Neural cell (in vitro differentiated cells): Measurements from ENCODE around the gene HABP4. TPM values are rescaled to one million over a fixed set of nuclear protein-coding genes. Genes with fewer than 3 reads are reported as not detected.

Experiments used
- H2AFZ ChIP-seq: fragments of 200-600, 300-800 bp; sonication (generic), shearing (Covaris generic); 2 replicates; pipeline ENCODE4 v1.6.0; 2014; ENCODE audit warnings: low read depth, mild to moderate bottlenecking, antibody characterized with exemption, low read length, moderate library complexity
- H3F3A ChIP-seq: fragments of 200-600 bp; shearing (Covaris generic); 2 replicates; pipeline ENCODE4 v1.6.1; 2016; ENCODE audit warnings: mild to moderate bottlenecking, moderate library complexity, mixed read lengths, antibody characterized with exemption, low read length; ENCODE audit not compliant: insufficient read depth, poor library complexity, severe bottlenecking
- H3K27ac ChIP-seq: fragments of 200-600, 300-800 bp; sonication (generic), shearing (Covaris generic); 2 replicates; pipeline ENCODE4 v1.5.1; 2014; ENCODE audit warnings: mild to moderate bottlenecking, low read length, moderate library complexity
- H3K27me3 ChIP-seq: fragments of 300-800, 200-600 bp; sonication (generic), shearing (Covaris generic); 2 replicates; pipeline ENCODE4 v1.6.0; 2014; ENCODE audit warnings: mild to moderate bottlenecking, low read depth, low read length, moderate library complexity; ENCODE audit not compliant: insufficient read depth
- H3K36me3 ChIP-seq: fragments of 300-800, 200-600 bp; sonication (generic), shearing (Covaris generic); 2 replicates; pipeline ENCODE4 v1.5.1; 2014; ENCODE audit warnings: mild to moderate bottlenecking, antibody characterized with exemption, low read length, moderate library complexity; ENCODE audit not compliant: insufficient read depth
- H3K4me2 ChIP-seq: fragments of 300-800, 200-600 bp; sonication (generic), shearing (Covaris generic); 2 replicates; pipeline ENCODE4 v1.6.0; 2014; ENCODE audit warnings: mild to moderate bottlenecking, low read length
- H3K4me3 ChIP-seq: fragments of 300-800, 200-600 bp; sonication (generic), shearing (Covaris generic); 2 replicates; pipeline ENCODE4 v1.5.1; 2014; ENCODE audit warnings: mild to moderate bottlenecking, low read length, moderate library complexity
- H3K79me2 ChIP-seq: fragments of 200-600 bp; shearing (Covaris generic); replicated peaks from 2 replicates; pipeline ENCODE4 v1.6.0; 2014; ENCODE audit warnings: mild to moderate bottlenecking, low read length, moderate library complexity; ENCODE audit not compliant: insufficient read depth
- H3K9ac ChIP-seq: fragments of 300-800, 200-600 bp; sonication (generic), shearing (Covaris generic); 2 replicates; pipeline ENCODE4 v1.6.1; 2016; ENCODE audit warnings: mild to moderate bottlenecking, low read length, mixed read lengths
- H3K9me2 ChIP-seq: fragments of 200-600 bp; shearing (Covaris generic); 2 replicates; pipeline ENCODE4 v1.6.1; 2016; ENCODE audit warnings: mild to moderate bottlenecking, low read length, mixed read lengths; ENCODE audit not compliant: insufficient read depth
- H3K9me3 ChIP-seq: fragments of 200-600, 300-800 bp; sonication (generic), shearing (Covaris generic); 2 replicates; pipeline ENCODE4 v1.6.1; 2016; ENCODE audit warnings: mild to moderate bottlenecking, mixed run types, low read length, moderate library complexity, mixed read lengths
- H4K20me1 ChIP-seq: fragments of 200-600 bp; shearing (Covaris generic); 2 replicates; pipeline ENCODE4 v1.6.1; 2016; ENCODE audit warnings: mild to moderate bottlenecking, mixed run types; ENCODE audit not compliant: insufficient read depth
- CTCF ChIP-seq: fragments of 450-650 bp; IDR thresholded peaks from 2 replicates; pipeline ENCODE4 v1.5.1; 2014; ENCODE audit warnings: antibody characterized with exemption, mild to moderate bottlenecking, moderate library complexity; ENCODE audit not compliant: poor library complexity, severe bottlenecking
- EP300 ChIP-seq: fragments of 450-650 bp; conservative IDR thresholded peaks from 2 replicates; pipeline ENCODE4 v1.6.1; 2014; ENCODE audit warnings: antibody characterized with exemption, mild to moderate bottlenecking, moderate library complexity; ENCODE audit not compliant: poor library complexity, severe bottlenecking
- EZH2 ChIP-seq: fragments of 200-600, 300-800 bp; shearing (Covaris generic), sonication (generic); IDR thresholded peaks from 2 replicates; pipeline ENCODE4 v1.6.1; 2014; ENCODE audit warnings: antibody characterized with exemption, low read length, borderline replicate concordance, mild to moderate bottlenecking; ENCODE audit not compliant: insufficient read depth, poor library complexity, severe bottlenecking
- MXI1 ChIP-seq: fragments of 450-650 bp; conservative IDR thresholded peaks from 2 replicates; pipeline ENCODE4 v1.6.1; 2014; ENCODE audit warnings: antibody characterized with exemption, mild to moderate bottlenecking; ENCODE audit not compliant: poor library complexity, severe bottlenecking
- POLR2AphosphoS5 ChIP-seq: IDR thresholded peaks from 2 replicates; pipeline ENCODE4 v1.6.1; 2012
- RAD21 ChIP-seq: fragments of 450-650 bp; conservative IDR thresholded peaks from 2 replicates; pipeline ENCODE4 v1.6.1; 2014; ENCODE audit warnings: antibody characterized with exemption, mild to moderate bottlenecking, moderate library complexity
- REST ChIP-seq: IDR thresholded peaks from 2 replicates; pipeline ENCODE4 v1.6.1; 2012; ENCODE audit warnings: borderline replicate concordance
- SMC3 ChIP-seq: fragments of 450-650 bp; conservative IDR thresholded peaks from 2 replicates; pipeline ENCODE4 v1.6.1; 2014; ENCODE audit warnings: antibody characterized with exemption, mild to moderate bottlenecking, moderate library complexity; ENCODE audit not compliant: poor library complexity
- TAF1 ChIP-seq: IDR thresholded peaks from 2 replicates; pipeline ENCODE4 v1.6.1; 2012; ENCODE audit warnings: low read depth
- polyA plus RNA-seq: library from polyadenylated mRNA; depleted of rRNA; stranded (reverse); fragments of >200 nt; gene quantifications from 2 replicates; pipeline ENCODE4 v1.2.3, GENCODE V29; 2014

HABP4 gene
- polyA plus RNA-seq, 1 donor from 2014 or later = 14.7 TPM

DNA sequence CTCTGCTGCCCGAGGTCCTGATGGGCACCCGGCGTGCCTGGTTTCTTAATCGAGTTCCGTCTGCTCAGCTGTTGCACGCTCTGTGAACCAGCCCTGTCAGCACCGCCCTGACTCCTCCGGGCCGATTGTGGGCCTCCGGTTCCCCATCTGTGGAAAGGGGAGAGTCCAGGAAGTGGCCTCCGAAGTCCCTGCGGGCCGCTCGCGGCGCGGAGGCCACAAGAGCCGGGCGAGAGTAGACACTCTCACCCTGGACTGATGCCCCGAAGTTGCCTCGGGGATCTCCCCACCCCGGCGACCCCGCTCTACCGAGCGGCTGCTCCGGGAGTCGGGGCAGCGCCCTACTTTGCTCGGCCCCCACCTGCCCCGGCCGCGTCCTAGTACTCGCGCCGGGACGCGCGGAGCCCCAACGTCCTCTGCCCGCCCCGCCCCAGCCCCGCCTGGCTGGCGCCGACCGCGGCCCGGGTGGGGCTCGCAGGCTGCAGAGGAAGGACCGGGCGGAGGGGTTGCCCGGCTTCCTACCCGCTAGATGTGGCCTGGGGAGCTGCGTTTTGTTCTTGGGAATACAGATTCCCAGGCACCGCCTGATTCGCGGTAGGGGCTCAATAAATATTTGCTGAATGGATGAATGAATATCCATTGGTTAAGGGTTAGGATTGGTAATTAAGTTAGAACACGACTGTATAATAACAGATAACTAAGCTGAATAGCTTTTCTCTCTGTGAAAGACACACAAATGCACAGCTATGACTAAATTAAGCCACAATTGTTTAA, 30.9 kb upstream of the HABP4 start:
- Histone ChIP-seq H3K36me3 (no peaks in the 10 kb centered on the region), H3K27me3 (no peaks in the 10 kb centered on the region), H3K9ac (peak overlapping the region; percentile 73), H2AFZ (no peak overlapping the region), H3K4me3 (peak overlapping the region; percentile 98), H3K4me2 (peak overlapping the region; percentile 65), H3K27ac (no peak overlapping the region), H4K20me1 (no peaks in the 10 kb centered on the region), H3K79me2 (peaks cover 13% of the 10 kb centered on the region), H3K9me2 (no peaks in the 10 kb centered on the region), H3F3A (no peaks in the 10 kb centered on the region), H3K9me3 (no peaks in the 10 kb centered on the region)
- TF ChIP-seq MXI1 (no peak), POLR2AphosphoS5 (peak; percentile 3)

- no peak overlapping the region for H3K27ac ChIP-seq
- H3K9ac ChIP-seq = peak overlapping the region; percentile 73
- peaks cover 11% of the 10 kb centered on the region for H3K79me2 ChIP-seq
- no peak overlapping the region for H2AFZ ChIP-seq
- no peaks in the 10 kb centered on the region for H3K9me2 ChIP-seq
- H3F3A ChIP-seq = no peaks in the 10 kb centered on the region
- H4K20me1 ChIP-seq = no peaks in the 10 kb centered on the region
- peak overlapping the region; percentile 65 for H3K4me2 ChIP-seq
- no peaks in the 10 kb centered on the region for H3K9me3 ChIP-seq
- H3K36me3 ChIP-seq = no peaks in the 10 kb centered on the region
- H3K27me3 ChIP-seq = no peaks in the 10 kb centered on the region
- TF ChIP-seq REST = no peak
- TF ChIP-seq CTCF = no peak
- no peak for TF ChIP-seq MXI1
- TF ChIP-seq TAF1 = no peak
- peak overlapping the region; percentile 98 for H3K4me3 ChIP-seq
Measured at GRCh38 chr9:96419691-96419969, 30.3 kb upstream of the HABP4 start.

- H3K4me2 ChIP-seq = no peak overlapping the region
- H3K27me3 ChIP-seq = no peaks in the 10 kb centered on the region
- no peaks in the 10 kb centered on the region for H3K9me3 ChIP-seq
- no peak overlapping the region for H2AFZ ChIP-seq
- TF ChIP-seq SMC3 (no peak), CTCF (no peak), RAD21 (no peak), MXI1 (no peak), TAF1 (no peak), EP300 (no peak), POLR2AphosphoS5 (no peak), EZH2 (no peak), REST (no peak)
- H3K36me3 ChIP-seq = no peaks in the 10 kb centered on the region
- no peak overlapping the region for H3K9ac ChIP-seq
- peak overlapping the region; percentile 20 for H3K27ac ChIP-seq
- H3K9me2 ChIP-seq = no peaks in the 10 kb centered on the region
- peaks cover 3% of the 10 kb centered on the region for H3K79me2 ChIP-seq
- no peaks in the 10 kb centered on the region for H3F3A ChIP-seq
- H3K4me3 ChIP-seq = no peak overlapping the region
- H4K20me1 ChIP-seq = no peaks in the 10 kb centered on the region
Measured at GRCh38 chr9:96420468-96421219, 29.3 kb upstream of the HABP4 start.
